Activated CD4-positive, alpha-beta memory T cell treated with anti-CD3 and anti-CD28 coated beads for 36 hours (primary cell): ENCODE data around the gene DACT1. TPM values are rescaled to one million over a fixed set of nuclear protein-coding genes. Genes with fewer than 3 reads are reported as not detected.
A peak's percentile ranks its signal among the peaks of the same experiment; 100 is the strongest.

ENCODE experiments used
- CTCF ChIA-PET: fragments of 350-600 bp; sonication (Branson Sonifier 250); formaldehyde crosslinking; loops from one replicate; lab custom pipeline; 2021; ENCODE audit warnings: antibody characterized with exemption, inconsistent platforms; lab: Charles Lee
- POLR2A ChIA-PET: fragments of 350-600 bp; sonication (Branson Sonifier 250); formaldehyde crosslinking; loops from one replicate; lab custom pipeline; 2021; ENCODE audit warnings: antibody characterized with exemption; lab: Charles Lee
- DNase-seq: peaks from one replicate; pipeline ENCODE4 v3.0.0-alpha.2; 2020
- H3K27ac Mint-ChIP-seq: one replicate; pipeline ENCODE4 v1.8.0; 2021; ENCODE audit warnings: mixed read lengths
- H3K27me3 Mint-ChIP-seq: one replicate; pipeline ENCODE4 v1.8.0; 2021; ENCODE audit warnings: mixed read lengths
- H3K36me3 Mint-ChIP-seq: one replicate; pipeline ENCODE4 v1.8.0; 2021; ENCODE audit warnings: mixed read lengths
- H3K4me1 Mint-ChIP-seq: one replicate; pipeline ENCODE4 v1.8.0; 2021; ENCODE audit warnings: low read depth, mixed read lengths
- H3K4me3 Mint-ChIP-seq: one replicate; pipeline ENCODE4 v1.8.0; 2021; ENCODE audit warnings: mild to moderate bottlenecking, mixed read lengths
- H3K9me3 Mint-ChIP-seq: one replicate; pipeline ENCODE4 v1.8.0; 2021; ENCODE audit warnings: mixed read lengths
- intact Hi-C: fragments of 100-400 bp; cut with micrococcal nuclease; formaldehyde crosslinking; loops from one replicate; pipeline ENCODE4 v1.15.1; 2023
- total RNA-seq, 2 experiments: library from RNA; stranded (reverse); gene quantifications; one replicate each; pipeline ENCODE4 v1.2.3, GENCODE V29; 2021

Gene DACT1
- total RNA-seq, 2 experiments from 2014 or later = 4.3 to 4.7 TPM

- H3K4me1 Mint-ChIP-seq = peaks cover 33% of the 10 kb centered on the region
- H3K27me3 Mint-ChIP-seq = peaks cover 38% of the 10 kb centered on the region
- peaks cover 2% of the 10 kb centered on the region for H3K36me3 Mint-ChIP-seq
- POLR2A ChIA-PET = interaction anchor here (0.5 kb wide), 1 partner anchor 571 kb away, joined by 5 read pairs; no protein-coding TSS in a partner anchor
- H3K27ac Mint-ChIP-seq = peak overlapping the region; percentile 42
- no peaks in the 10 kb centered on the region for H3K9me3 Mint-ChIP-seq
- peak; percentile 40 for DNase-seq
- intact Hi-C loops = loop anchor here (1.0 to 10.0 kb wide), 2 partner anchors 96 to 417 kb away; no protein-coding TSS in a partner anchor
- CTCF ChIA-PET = interaction anchor here (0.6 to 2.4 kb wide), 7 partner anchors 43 to 199 kb away, joined by 3 to 9 read pairs (median 3); no protein-coding TSS in a partner anchor
- peak overlapping the region; percentile 78 for H3K4me3 Mint-ChIP-seq
Measured at GRCh38 chr14:58638231-58639197, 752 bp downstream of the DACT1 start.

GRCh38 chr14:58639198-58639565 lies 1.4 kb downstream of the DACT1 start:
- Mint-ChIP-seq H3K36me3 (peaks cover 2% of the 10 kb centered on the region), H3K27me3 (peaks cover 39% of the 10 kb centered on the region), H3K4me1 (peaks cover 33% of the 10 kb centered on the region), H3K27ac (no peak overlapping the region), H3K9me3 (no peaks in the 10 kb centered on the region), H3K4me3 (peak overlapping the region; percentile 78)
- intact Hi-C loops = loop anchor here (1.0 to 10.0 kb wide), 2 partner anchors 96 to 416 kb away; no protein-coding TSS in a partner anchor
- CTCF ChIA-PET = interaction anchor here (0.8 to 2.4 kb wide), 3 partner anchors 43 to 149 kb away, joined by 3 to 9 read pairs (median 3); no protein-coding TSS in a partner anchor
- DNase-seq = no peak
- POLR2A ChIA-PET = no interaction called here

GRCh38 chr14:58639842-58640484 lies 2.2 kb downstream of the DACT1 start:
- CTCF ChIA-PET = interaction anchor here (2.4 kb wide), 1 partner anchor 138 kb away, joined by 9 read pairs; no protein-coding TSS in a partner anchor
- H3K4me1 Mint-ChIP-seq = peaks cover 30% of the 10 kb centered on the region
- no peak overlapping the region for H3K27ac Mint-ChIP-seq
- POLR2A ChIA-PET = no interaction called here
- intact Hi-C loops = loop anchor here (1.0 to 10.0 kb wide), 3 partner anchors 95 to 415 kb away; no protein-coding TSS in a partner anchor
- H3K9me3 Mint-ChIP-seq = no peaks in the 10 kb centered on the region
- H3K27me3 Mint-ChIP-seq = peaks cover 35% of the 10 kb centered on the region
- peak overlapping the region; percentile 78 for H3K4me3 Mint-ChIP-seq
- peak; percentile 21 for DNase-seq
- H3K36me3 Mint-ChIP-seq = peaks cover 2% of the 10 kb centered on the region

GRCh38 chr14:58640959-58641358 lies 3.2 kb downstream of the DACT1 start:
- peaks cover 34% of the 10 kb centered on the region for H3K27me3 Mint-ChIP-seq
- ChIA-PET CTCF (no interaction called here), POLR2A (no interaction called here)
- H3K4me3 Mint-ChIP-seq = no peak overlapping the region
- no peak for DNase-seq
- H3K36me3 Mint-ChIP-seq = peaks cover 7% of the 10 kb centered on the region
- no peak overlapping the region for H3K27ac Mint-ChIP-seq
- peaks cover 27% of the 10 kb centered on the region for H3K4me1 Mint-ChIP-seq
- intact Hi-C loops = loop anchor here (10.0 kb wide), 1 partner anchor 384 kb away; no protein-coding TSS in a partner anchor
- no peaks in the 10 kb centered on the region for H3K9me3 Mint-ChIP-seq

- H3K27ac Mint-ChIP-seq = no peak overlapping the region
- H3K4me3 Mint-ChIP-seq = no peak overlapping the region
- H3K27me3 Mint-ChIP-seq = peaks cover 34% of the 10 kb centered on the region
- no peak for DNase-seq
- intact Hi-C loops = loop anchor here (10.0 kb wide), 1 partner anchor 383 kb away; no protein-coding TSS in a partner anchor
- H3K4me1 Mint-ChIP-seq = peaks cover 22% of the 10 kb centered on the region
- no peaks in the 10 kb centered on the region for H3K9me3 Mint-ChIP-seq
- H3K36me3 Mint-ChIP-seq = peaks cover 7% of the 10 kb centered on the region
- ChIA-PET CTCF (no interaction called here), POLR2A (no interaction called here)
Measured at GRCh38 chr14:58641509-58641908, 3.7 kb downstream of the DACT1 start.

- Mint-ChIP-seq H3K4me3 (no peak overlapping the region), H3K9me3 (no peaks in the 10 kb centered on the region), H3K27ac (no peak overlapping the region), H3K36me3 (peaks cover 7% of the 10 kb centered on the region), H3K27me3 (peaks cover 29% of the 10 kb centered on the region), H3K4me1 (peaks cover 18% of the 10 kb centered on the region)
- DNase-seq = no peak
- ChIA-PET CTCF (interaction anchor here (1.3 kb wide), 1 partner anchor 142 kb away, joined by 3 read pairs; no protein-coding TSS in a partner anchor), POLR2A (no interaction called here)
- intact Hi-C loops = loop anchor here (10.0 kb wide), 1 partner anchor 381 kb away; no protein-coding TSS in a partner anchor
Measured at GRCh38 chr14:58643366-58643765, 5.6 kb downstream of the DACT1 start.

- H3K4me3 Mint-ChIP-seq = no peak overlapping the region
- H3K36me3 Mint-ChIP-seq = peaks cover 7% of the 10 kb centered on the region
- peaks cover 10% of the 10 kb centered on the region for H3K27me3 Mint-ChIP-seq
- DNase-seq = no peak
- POLR2A ChIA-PET = no interaction called here
- CTCF ChIA-PET = no interaction called here
- no peak overlapping the region for H3K27ac Mint-ChIP-seq
- intact Hi-C loops = loop anchor here (10.0 kb wide), 1 partner anchor 379 kb away; no protein-coding TSS in a partner anchor
- H3K4me1 Mint-ChIP-seq = peaks cover 2% of the 10 kb centered on the region
- H3K9me3 Mint-ChIP-seq = no peaks in the 10 kb centered on the region
Measured at GRCh38 chr14:58645641-58646040, 7.9 kb downstream of the DACT1 start.

- intact Hi-C loops = loop anchor here (10.0 kb wide), 1 partner anchor 378 kb away; no protein-coding TSS in a partner anchor
- peaks cover 7% of the 10 kb centered on the region for H3K36me3 Mint-ChIP-seq
- POLR2A ChIA-PET = no interaction called here
- H3K27ac Mint-ChIP-seq = no peak overlapping the region
- no peak for DNase-seq
- H3K27me3 Mint-ChIP-seq = peaks cover 5% of the 10 kb centered on the region
- CTCF ChIA-PET = no interaction called here
- H3K4me3 Mint-ChIP-seq = no peak overlapping the region
- H3K9me3 Mint-ChIP-seq = no peaks in the 10 kb centered on the region
- no peaks in the 10 kb centered on the region for H3K4me1 Mint-ChIP-seq
Measured at GRCh38 chr14:58646479-58646878, 8.7 kb downstream of the DACT1 start.

- Mint-ChIP-seq H3K27ac (no peak overlapping the region), H3K36me3 (peaks cover 4% of the 10 kb centered on the region), H3K4me3 (no peak overlapping the region), H3K9me3 (no peaks in the 10 kb centered on the region), H3K27me3 (peaks cover 2% of the 10 kb centered on the region), H3K4me1 (no peaks in the 10 kb centered on the region)
- intact Hi-C loops = loop anchor here (10.0 kb wide), 1 partner anchor 377 kb away; no protein-coding TSS in a partner anchor
- DNase-seq = no peak
- CTCF ChIA-PET = no interaction called here
- POLR2A ChIA-PET = no interaction called here
Measured at GRCh38 chr14:58647777-58648176, 10.0 kb downstream of the DACT1 start.

GRCh38 chr14:58650857-58651256 lies 13.1 kb downstream of the DACT1 start:
- Mint-ChIP-seq H3K4me3 (no peak overlapping the region), H3K9me3 (no peaks in the 10 kb centered on the region), H3K27me3 (peaks cover 2% of the 10 kb centered on the region), H3K27ac (no peak overlapping the region), H3K4me1 (no peaks in the 10 kb centered on the region), H3K36me3 (no peaks in the 10 kb centered on the region)
- DNase-seq = no peak
- intact Hi-C loops = no loop called here
- POLR2A ChIA-PET = no interaction called here
- CTCF ChIA-PET = no interaction called here

GRCh38 chr14:58656671-58657411 lies 19.1 kb downstream of the DACT1 start:
- POLR2A ChIA-PET = no interaction called here
- CTCF ChIA-PET = no interaction called here
- H3K4me1 Mint-ChIP-seq = peaks cover 4% of the 10 kb centered on the region

More at GRCh38 chr14:58656671-58657411, 19.1 kb downstream of the DACT1 start:
- no peak for DNase-seq
- H3K4me3 Mint-ChIP-seq = no peak overlapping the region
- no peaks in the 10 kb centered on the region for H3K36me3 Mint-ChIP-seq
- H3K27ac Mint-ChIP-seq = no peak overlapping the region
- H3K27me3 Mint-ChIP-seq = peaks cover 2% of the 10 kb centered on the region
- intact Hi-C loops = no loop called here
- no peaks in the 10 kb centered on the region for H3K9me3 Mint-ChIP-seq
